Subcutaneous adipose tissue (tissue), 4 donors: Measurements from ENCODE around the gene RSRC1. TPM values are rescaled to one million over a fixed set of nuclear protein-coding genes. Genes with fewer than 3 reads are reported as not detected.

Experiments used
- total RNA-seq, 4 donors: library from RNA; depleted of rRNA; stranded (reverse); fragments of >200 nt; gene quantifications; one replicate each; pipeline ENCODE4 v1.1.0, GENCODE V29; 2016
- TF ChIP-seq, protein P1 (sequence below): fragments of 450-650 bp; IDR thresholded peaks from one replicate; pipeline ENCODE4 v1.5.1; 2016; ENCODE audit warnings: low read depth, mild to moderate bottlenecking, control low read depth, antibody characterized with exemption, moderate library complexity

RSRC1 gene
- total RNA-seq, 4 donors from 2014 or later = 64.3 to 75.0 (median 68.4) TPM

DNA sequence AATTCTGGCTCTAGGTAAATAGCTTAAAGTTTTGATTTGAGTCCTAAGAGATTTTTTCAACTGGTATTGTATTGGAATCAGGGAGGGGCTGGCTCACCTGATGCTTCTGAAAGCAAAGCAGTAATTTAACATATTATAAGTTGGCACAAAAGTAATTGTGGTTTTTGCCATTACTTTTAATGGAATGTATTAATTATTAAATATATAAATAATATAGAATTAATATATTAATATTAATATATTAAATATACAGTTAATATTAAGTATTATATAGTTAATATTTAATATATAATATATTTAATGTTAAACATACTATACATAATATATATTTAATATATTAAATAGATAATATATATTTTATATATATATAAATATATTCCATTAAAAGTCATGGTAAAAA lies 10.4 kb downstream of the RSRC1 start:
- TF ChIP-seq, protein P1, sequence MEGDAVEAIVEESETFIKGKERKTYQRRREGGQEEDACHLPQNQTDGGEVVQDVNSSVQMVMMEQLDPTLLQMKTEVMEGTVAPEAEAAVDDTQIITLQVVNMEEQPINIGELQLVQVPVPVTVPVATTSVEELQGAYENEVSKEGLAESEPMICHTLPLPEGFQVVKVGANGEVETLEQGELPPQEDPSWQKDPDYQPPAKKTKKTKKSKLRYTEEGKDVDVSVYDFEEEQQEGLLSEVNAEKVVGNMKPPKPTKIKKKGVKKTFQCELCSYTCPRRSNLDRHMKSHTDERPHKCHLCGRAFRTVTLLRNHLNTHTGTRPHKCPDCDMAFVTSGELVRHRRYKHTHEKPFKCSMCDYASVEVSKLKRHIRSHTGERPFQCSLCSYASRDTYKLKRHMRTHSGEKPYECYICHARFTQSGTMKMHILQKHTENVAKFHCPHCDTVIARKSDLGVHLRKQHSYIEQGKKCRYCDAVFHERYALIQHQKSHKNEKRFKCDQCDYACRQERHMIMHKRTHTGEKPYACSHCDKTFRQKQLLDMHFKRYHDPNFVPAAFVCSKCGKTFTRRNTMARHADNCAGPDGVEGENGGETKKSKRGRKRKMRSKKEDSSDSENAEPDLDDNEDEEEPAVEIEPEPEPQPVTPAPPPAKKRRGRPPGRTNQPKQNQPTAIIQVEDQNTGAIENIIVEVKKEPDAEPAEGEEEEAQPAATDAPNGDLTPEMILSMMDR = no peak

GRCh38 chr3:158121295-158121694 lies 11.4 kb downstream of the RSRC1 start:
- TF ChIP-seq, protein P1 = no peak

DNA sequence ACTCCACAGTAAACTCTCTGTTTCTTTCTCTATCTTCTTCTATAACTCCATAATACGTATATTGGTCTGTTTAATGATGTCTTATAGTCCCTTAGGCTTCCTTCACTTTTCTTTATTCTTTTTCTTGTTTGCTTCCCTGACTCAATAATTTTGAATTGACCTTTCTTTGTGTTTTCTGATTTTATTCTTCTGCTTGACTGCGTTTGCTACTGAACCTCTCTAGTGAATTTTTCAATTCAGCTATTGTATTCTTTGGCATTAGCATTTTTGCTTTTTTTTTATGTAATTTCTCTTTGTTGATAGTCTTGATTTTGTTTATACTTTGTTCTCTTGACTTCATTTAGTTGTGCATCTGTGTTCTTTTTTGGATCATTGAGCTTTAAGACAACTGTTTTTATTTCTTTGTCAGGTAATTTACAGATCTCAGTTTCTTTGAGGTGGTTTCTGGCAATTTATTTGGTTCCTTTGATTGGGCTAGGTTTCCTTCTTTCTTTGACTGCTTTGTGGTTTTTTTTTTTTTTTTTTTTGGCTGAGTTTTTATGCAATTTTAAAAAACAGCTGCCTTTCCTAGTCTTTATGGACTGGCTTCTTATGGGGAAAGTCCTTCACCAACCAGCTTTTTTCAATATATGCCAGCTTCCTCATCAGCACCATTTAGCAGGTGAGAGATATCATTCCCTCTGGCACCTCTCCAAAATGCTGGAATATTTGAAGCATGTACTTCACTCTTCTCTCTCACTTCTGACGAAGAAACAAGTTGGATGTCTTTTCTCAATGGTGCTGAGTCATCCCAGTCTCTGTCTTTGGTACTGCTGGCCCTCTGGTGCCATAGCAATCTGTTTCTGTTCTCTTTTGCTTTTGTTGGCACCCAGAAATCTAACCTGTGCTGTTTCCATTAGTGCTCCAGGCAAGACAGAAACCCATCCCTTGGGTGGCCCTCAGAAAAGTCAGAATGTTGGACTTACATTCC lies 17.6 kb downstream of the RSRC1 start:
- TF ChIP-seq, protein P1 = no peak

DNA sequence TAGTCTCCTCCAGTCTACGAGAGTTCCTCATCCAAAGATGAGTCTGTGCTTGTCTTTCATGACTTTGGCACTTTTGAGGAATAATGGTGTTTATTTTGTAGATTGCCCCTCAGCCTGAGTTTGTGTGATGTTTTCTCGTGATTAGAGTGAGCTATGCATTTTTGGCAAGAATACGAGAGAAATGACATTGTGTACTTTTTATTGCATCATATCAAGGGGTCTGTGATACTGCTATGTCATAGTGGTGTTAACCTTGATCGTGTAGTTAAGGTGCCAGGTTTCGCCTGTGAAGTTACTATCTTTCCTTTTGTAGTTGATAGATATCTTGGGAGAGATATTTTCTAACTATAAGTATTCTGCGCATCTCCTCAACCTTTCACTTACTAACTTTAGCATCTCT lies 18.9 kb downstream of the RSRC1 start:
- TF ChIP-seq, protein P1 = no peak

GRCh38 chr3:158134363-158134762 lies 24.5 kb downstream of the RSRC1 start:
- TF ChIP-seq, protein P1 = no peak

GRCh38 chr3:158140396-158140795 lies 30.5 kb downstream of the RSRC1 start:
- TF ChIP-seq, protein P1 = no peak

- TF ChIP-seq, protein P1 = no peak
Observed at GRCh38 chr3:158148218-158148617, 38.3 kb downstream of the RSRC1 start.
